IMR-90 (cell line): ENCODE results near the gene DPP6. TPM values are rescaled to one million over a fixed set of nuclear protein-coding genes. Genes with fewer than 3 reads are reported as not detected.

ENCODE experiments used
- ATAC-seq: fragments of 200-7000 bp; cut with Tn5 transposase; 2 replicates; pipeline ENCODE4 v1.9.1; 2020; ENCODE audit warnings: low read depth, mild to moderate bottlenecking, moderate library complexity
- BruUV-seq: library from RNA; stranded (reverse); fragments of 400-500 nt; replicated peaks from 2 replicates; lab custom pipeline; 2021; lab: Mats Ljungman, UMichigan
- CTCF ChIA-PET: fragments of 300-600 bp; formaldehyde crosslinking; extraction: SDS; loops from one replicate; lab custom pipeline; 2021; ENCODE audit warnings: antibody characterized with exemption; lab: Yijun Ruan, JAX
- POLR2A ChIA-PET: fragments of 300-600 bp; sonication (Branson Sonifier 250); formaldehyde crosslinking; loops from one replicate; lab custom pipeline; 2022; ENCODE audit warnings: antibody characterized with exemption; ENCODE audit not compliant: unreplicated experiment; lab: Charles Lee
- DNase-seq: peaks from one replicate; pipeline ENCODE4 v3.0.0; 2013
- H2AFZ ChIP-seq: replicated peaks from 2 replicates; pipeline ENCODE3; 2013; ENCODE audit warnings: low read length, mild to moderate bottlenecking; ENCODE audit not compliant: poor library complexity
- H2AK5ac ChIP-seq: 2 replicates; pipeline ENCODE4 v1.6.1; 2013; ENCODE audit warnings: low read depth, low read length, inconsistent platforms
- H2AK9ac ChIP-seq: replicated peaks from 2 replicates; pipeline ENCODE3; 2013; ENCODE audit warnings: mild to moderate bottlenecking, low read depth, low read length, moderate library complexity; ENCODE audit not compliant: poor library complexity
- H2BK120ac ChIP-seq: 2 replicates; pipeline ENCODE4 v1.6.1; 2013; ENCODE audit warnings: low read depth, low read length, inconsistent platforms
- H2BK15ac ChIP-seq: 3 replicates; pipeline ENCODE4 v1.6.1; 2013; ENCODE audit warnings: low read depth, low read length, inconsistent platforms
- H2BK20ac ChIP-seq: 2 replicates; pipeline ENCODE4 v1.6.1; 2013; ENCODE audit warnings: low read depth, mild to moderate bottlenecking, inconsistent platforms, low read length, moderate library complexity
- H2BK5ac ChIP-seq: 2 replicates; pipeline ENCODE4 v1.6.1; 2013; ENCODE audit warnings: mild to moderate bottlenecking, low read depth, low read length, inconsistent platforms; ENCODE audit not compliant: poor library complexity, severe bottlenecking
- H3K14ac ChIP-seq: replicated peaks from 2 replicates; pipeline ENCODE4 v1.6.1; 2013; ENCODE audit warnings: low read depth, low read length, inconsistent platforms
- H3K18ac ChIP-seq: 2 replicates; pipeline ENCODE4 v1.6.1; 2013; ENCODE audit warnings: low read depth, low read length, control low read depth
- H3K23ac ChIP-seq: 2 replicates; pipeline ENCODE4 v1.6.1; 2013; ENCODE audit warnings: low read depth, low read length, inconsistent platforms
- H3K27ac ChIP-seq: 2 replicates; pipeline ENCODE4 v1.5.1; 2013; ENCODE audit warnings: mild to moderate bottlenecking, control low read depth, low read length; ENCODE audit not compliant: insufficient read depth
- H3K27me3 ChIP-seq: 2 replicates; pipeline ENCODE4 v1.6.1; 2013; ENCODE audit warnings: low read length; ENCODE audit not compliant: control insufficient read depth, insufficient read depth
- H3K36me3 ChIP-seq: 2 replicates; pipeline ENCODE4 v1.6.1; 2013; ENCODE audit warnings: low read length, mixed read lengths; ENCODE audit not compliant: control insufficient read depth, insufficient read depth
- H3K4ac ChIP-seq: 2 replicates; pipeline ENCODE4 v1.6.1; 2013; ENCODE audit warnings: low read depth, low read length, inconsistent platforms
- H3K4me1 ChIP-seq: 2 replicates; pipeline ENCODE4 v1.6.1; 2013; ENCODE audit warnings: low read length, mixed read lengths; ENCODE audit not compliant: control insufficient read depth, insufficient read depth
- H3K4me2 ChIP-seq: 2 replicates; pipeline ENCODE4 v1.6.1; 2013; ENCODE audit warnings: low read depth, mild to moderate bottlenecking, control low read depth, low read length, moderate library complexity
- H3K4me3 ChIP-seq: 2 replicates; pipeline ENCODE4 v1.5.1; 2013; ENCODE audit warnings: low read depth, mild to moderate bottlenecking, control low read depth, low read length, moderate library complexity; ENCODE audit not compliant: insufficient read depth
- H3K56ac ChIP-seq: 2 replicates; pipeline ENCODE4 v1.6.1; 2013; ENCODE audit warnings: low read length, inconsistent platforms; ENCODE audit not compliant: insufficient read depth; ENCODE audit errors: extremely low read depth
- H3K79me1 ChIP-seq, 2 experiments: 2 replicates each; pipeline ENCODE4 v1.6.1; 2013; ENCODE audit warnings: low read length in 2 of 2, inconsistent platforms in 1 of 2, low read depth in 1 of 2
- H3K9ac ChIP-seq: 2 replicates; pipeline ENCODE4 v1.6.1; 2013; ENCODE audit warnings: low read depth, low read length, control low read depth
- H3K9me1 ChIP-seq: 2 replicates; pipeline ENCODE4 v1.6.1; 2013; ENCODE audit warnings: low read length, inconsistent platforms; ENCODE audit not compliant: insufficient read depth
- H3K9me3 ChIP-seq: 2 replicates; pipeline ENCODE4 v1.6.1; 2013; ENCODE audit warnings: low read length; ENCODE audit not compliant: control insufficient read depth, insufficient read depth
- H4K20me1 ChIP-seq: 2 replicates; pipeline ENCODE4 v1.6.1; 2013; ENCODE audit warnings: low read length, inconsistent platforms; ENCODE audit not compliant: insufficient read depth
- H4K5ac ChIP-seq: 2 replicates; pipeline ENCODE4 v1.6.1; 2013; ENCODE audit warnings: mild to moderate bottlenecking, low read depth, low read length, control low read depth
- H4K8ac ChIP-seq, 2 experiments: 2 replicates each; pipeline ENCODE4 v1.6.1; 2013; ENCODE audit warnings: low read depth in 2 of 2, low read length in 2 of 2, control low read depth in 1 of 2, inconsistent platforms in 1 of 2
- H4K91ac ChIP-seq: 2 replicates; pipeline ENCODE4 v1.6.1; 2013; ENCODE audit warnings: low read depth, low read length, inconsistent platforms; ENCODE audit not compliant: insufficient read depth
- BHLHE40 ChIP-seq: fragments of 150-350 bp; IDR thresholded peaks from 2 replicates; pipeline ENCODE4 v1.6.1; 2016; ENCODE audit warnings: mild to moderate bottlenecking, low read depth, low read length
- CEBPB ChIP-seq: IDR thresholded peaks from 2 replicates; pipeline ENCODE4 v1.6.1; 2012; ENCODE audit warnings: low read depth, low read length, improper control_type of control experiment
- CHD1 ChIP-seq: IDR thresholded peaks from 2 replicates; pipeline ENCODE4 v1.6.1; 2012; ENCODE audit warnings: low read depth, low read length, improper control_type of control experiment
- FOS ChIP-seq: fragments of 150-350 bp; IDR thresholded peaks from 2 replicates; pipeline ENCODE4 v1.6.1; 2016; ENCODE audit warnings: low read depth, low read length
- MAFK ChIP-seq: IDR thresholded peaks from 2 replicates; pipeline ENCODE4 v1.6.1; 2012; ENCODE audit warnings: low read depth, low read length, improper control_type of control experiment
- MAZ ChIP-seq: IDR thresholded peaks from 2 replicates; pipeline ENCODE4 v1.6.1; 2012; ENCODE audit warnings: low read depth, mild to moderate bottlenecking, low read length, improper control_type of control experiment, moderate library complexity, borderline replicate concordance
- MXI1 ChIP-seq: IDR thresholded peaks from 2 replicates; pipeline ENCODE4 v1.6.1; 2012; ENCODE audit warnings: low read depth, mild to moderate bottlenecking, low read length, moderate library complexity, borderline replicate concordance
- NFE2L2 ChIP-seq: fragments of 150-350 bp; IDR thresholded peaks from 2 replicates; pipeline ENCODE4 v1.6.1; 2016; ENCODE audit warnings: low read depth, mild to moderate bottlenecking, low read length
- POLR2A ChIP-seq: IDR thresholded peaks from 2 replicates; pipeline ENCODE4 v1.6.1; 2012; ENCODE audit warnings: mild to moderate bottlenecking, low read depth, low read length
- RAD21 ChIP-seq: IDR thresholded peaks from 2 replicates; pipeline ENCODE4 v1.6.1; 2012; ENCODE audit warnings: low read length, improper control_type of control experiment
- RCOR1 ChIP-seq: IDR thresholded peaks from 2 replicates; pipeline ENCODE4 v1.6.1; 2012; ENCODE audit warnings: mild to moderate bottlenecking, low read length, improper control_type of control experiment; ENCODE audit not compliant: insufficient replicate concordance
- RFX5 ChIP-seq: IDR thresholded peaks from 2 replicates; pipeline ENCODE4 v1.8.0; 2012; ENCODE audit warnings: low read depth, mild to moderate bottlenecking, low read length, moderate library complexity
- SMC3 ChIP-seq: fragments of 150-350 bp; IDR thresholded peaks from 2 replicates; pipeline ENCODE4 v1.6.1; 2016; ENCODE audit warnings: low read depth, mild to moderate bottlenecking, antibody characterized with exemption, low read length, moderate library complexity
- WGBS, 2 experiments: methylation state at CpG; one replicate each; pipeline versions ENCODE4 v1.1.5 to v1.1.7; 2013; ENCODE audit warnings: missing lambda C conversion rate in 2 of 2; ENCODE audit not compliant: insufficient read length in 1 of 2; ENCODE audit errors: extremely low coverage in 2 of 2; 5-methylcytosine and 5-hydroxymethylcytosine counted together
- dilution Hi-C: fragments of 300-500 bp; cut with HindIII; formaldehyde crosslinking; loops from one replicate; pipeline ENCODE4 v1.14.3; 2018; ENCODE audit warnings: low sequenced_read_pairs; ENCODE audit not compliant: unreplicated experiment
- in situ Hi-C: fragments of 300-500 bp; cut with MboI; formaldehyde crosslinking; loops from 3 replicates; pipeline ENCODE4 v1.14.3; 2019; ENCODE audit warnings: low sequenced_read_pairs, inconsistent platforms, mixed read lengths
- intact Hi-C: fragments of 100-400 bp; cut with micrococcal nuclease; formaldehyde crosslinking; loops from 2 replicates; pipeline ENCODE4 v1.10.0; 2022
- polyA plus RNA-seq, 3 experiments: library from polyadenylated mRNA; depleted of rRNA; stranded (reverse); fragments of >200 nt; gene quantifications; 2 replicates each; pipeline ENCODE4 v1.2.3, GENCODE V29; 2012; ENCODE audit warnings: low replicate concordance in 1 of 3
- total RNA-seq: library from RNA; depleted of rRNA; stranded (reverse); fragments of >200 nt; gene quantifications from 2 replicates; pipeline ENCODE4 v1.2.3, GENCODE V29; 2012
- TF ChIP-seq, protein P1 (sequence below): fragments of 150-350 bp; IDR thresholded peaks from 2 replicates; pipeline ENCODE4 v1.6.1; 2017; ENCODE audit warnings: mild to moderate bottlenecking, antibody characterized with exemption, low read length, low read depth
- TF ChIP-seq, protein P2 (sequence below): conservative IDR thresholded peaks from 2 replicates; pipeline ENCODE4 v1.5.1; 2012; ENCODE audit warnings: mild to moderate bottlenecking, low read depth, low read length, improper control_type of control experiment
- TF ChIP-seq, protein P3 (sequence below): fragments of 150-350 bp; IDR thresholded peaks from 2 replicates; pipeline ENCODE4 v1.6.1; 2016; ENCODE audit warnings: low read depth, mild to moderate bottlenecking, low read length, moderate library complexity, borderline replicate concordance

DPP6 gene
- total and polyA plus RNA-seq, 2 of the 4 experiments (the other 2 are of a cell fraction): not detected

DNA sequence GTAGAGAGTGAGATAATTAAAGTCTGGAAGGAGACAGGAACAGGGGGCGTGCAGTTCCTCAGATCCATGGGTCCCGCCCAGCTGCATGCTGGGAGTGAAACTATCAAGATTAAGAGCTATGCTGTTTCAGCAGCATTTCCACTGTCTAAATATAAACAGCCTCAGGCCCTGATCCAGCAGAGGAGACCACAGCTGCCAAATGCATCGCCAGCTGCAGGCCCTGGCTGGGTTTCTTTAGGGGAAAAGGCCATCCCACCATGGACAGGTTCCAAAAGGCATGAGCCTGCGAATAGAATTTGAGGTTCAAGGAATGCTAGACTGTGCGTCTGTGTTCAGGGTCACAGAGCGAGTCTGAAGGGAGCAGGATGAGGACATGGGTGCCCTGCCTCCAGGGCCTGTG is 539.3 kb downstream of the DPP6 start:
- POLR2A ChIA-PET: no interaction called here
- no peak overlapping the region for H2BK15ac ChIP-seq
- CTCF ChIA-PET: no interaction called here
- intact Hi-C loops (no loop called here), dilution Hi-C loops (no loop called here), in situ Hi-C loops (no loop called here)
- DNase-seq (no peak), ATAC-seq (no peak)
- H3K4me3 ChIP-seq: no peak overlapping the region
- H3K4ac ChIP-seq: no peak overlapping the region
- no peaks in the 10 kb centered on the region for H3K4me1 ChIP-seq
- H3K23ac ChIP-seq: no peak overlapping the region
- no peak overlapping the region for H3K27ac ChIP-seq
- no peaks in the 10 kb centered on the region for H3K79me1 ChIP-seq
- no peak overlapping the region for H3K14ac ChIP-seq
- H2BK20ac ChIP-seq: no peak overlapping the region
- peaks cover 45% of the 10 kb centered on the region for H3K9me3 ChIP-seq
- H2BK5ac ChIP-seq: no peak overlapping the region
- no peak overlapping the region for H3K4me2 ChIP-seq
- H3K36me3 ChIP-seq: no peaks in the 10 kb centered on the region
- H4K91ac ChIP-seq: no peak overlapping the region
- H3K9me1 ChIP-seq: no peaks in the 10 kb centered on the region
- H4K20me1 ChIP-seq: no peaks in the 10 kb centered on the region
- 0% methylated on average over 1 of the region's 6 CpGs; no CpG with 5 or more reads in 1 of the 2 experiments for whole genome bisulfite sequencing, 2 experiments
- no peak overlapping the region for H4K8ac ChIP-seq
- H3K9ac ChIP-seq: no peak overlapping the region
- H3K27me3 ChIP-seq: no peaks in the 10 kb centered on the region
- H2AK5ac ChIP-seq: no peak overlapping the region
- TF ChIP-seq POLR2A (no peak), BHLHE40 (no peak), CHD1 (no peak), RFX5 (no peak), SMC3 (no peak), NFE2L2 (no peak), MAZ (no peak), RCOR1 (no peak), RAD21 (no peak), MAFK (no peak), CEBPB (no peak), MXI1 (no peak), FOS (no peak)
- TF ChIP-seq, protein P1, sequence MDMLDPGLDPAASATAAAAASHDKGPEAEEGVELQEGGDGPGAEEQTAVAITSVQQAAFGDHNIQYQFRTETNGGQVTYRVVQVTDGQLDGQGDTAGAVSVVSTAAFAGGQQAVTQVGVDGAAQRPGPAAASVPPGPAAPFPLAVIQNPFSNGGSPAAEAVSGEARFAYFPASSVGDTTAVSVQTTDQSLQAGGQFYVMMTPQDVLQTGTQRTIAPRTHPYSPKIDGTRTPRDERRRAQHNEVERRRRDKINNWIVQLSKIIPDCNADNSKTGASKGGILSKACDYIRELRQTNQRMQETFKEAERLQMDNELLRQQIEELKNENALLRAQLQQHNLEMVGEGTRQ: no peak
- TF ChIP-seq, protein P2, sequence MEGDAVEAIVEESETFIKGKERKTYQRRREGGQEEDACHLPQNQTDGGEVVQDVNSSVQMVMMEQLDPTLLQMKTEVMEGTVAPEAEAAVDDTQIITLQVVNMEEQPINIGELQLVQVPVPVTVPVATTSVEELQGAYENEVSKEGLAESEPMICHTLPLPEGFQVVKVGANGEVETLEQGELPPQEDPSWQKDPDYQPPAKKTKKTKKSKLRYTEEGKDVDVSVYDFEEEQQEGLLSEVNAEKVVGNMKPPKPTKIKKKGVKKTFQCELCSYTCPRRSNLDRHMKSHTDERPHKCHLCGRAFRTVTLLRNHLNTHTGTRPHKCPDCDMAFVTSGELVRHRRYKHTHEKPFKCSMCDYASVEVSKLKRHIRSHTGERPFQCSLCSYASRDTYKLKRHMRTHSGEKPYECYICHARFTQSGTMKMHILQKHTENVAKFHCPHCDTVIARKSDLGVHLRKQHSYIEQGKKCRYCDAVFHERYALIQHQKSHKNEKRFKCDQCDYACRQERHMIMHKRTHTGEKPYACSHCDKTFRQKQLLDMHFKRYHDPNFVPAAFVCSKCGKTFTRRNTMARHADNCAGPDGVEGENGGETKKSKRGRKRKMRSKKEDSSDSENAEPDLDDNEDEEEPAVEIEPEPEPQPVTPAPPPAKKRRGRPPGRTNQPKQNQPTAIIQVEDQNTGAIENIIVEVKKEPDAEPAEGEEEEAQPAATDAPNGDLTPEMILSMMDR: no peak
- TF ChIP-seq, protein P3, sequence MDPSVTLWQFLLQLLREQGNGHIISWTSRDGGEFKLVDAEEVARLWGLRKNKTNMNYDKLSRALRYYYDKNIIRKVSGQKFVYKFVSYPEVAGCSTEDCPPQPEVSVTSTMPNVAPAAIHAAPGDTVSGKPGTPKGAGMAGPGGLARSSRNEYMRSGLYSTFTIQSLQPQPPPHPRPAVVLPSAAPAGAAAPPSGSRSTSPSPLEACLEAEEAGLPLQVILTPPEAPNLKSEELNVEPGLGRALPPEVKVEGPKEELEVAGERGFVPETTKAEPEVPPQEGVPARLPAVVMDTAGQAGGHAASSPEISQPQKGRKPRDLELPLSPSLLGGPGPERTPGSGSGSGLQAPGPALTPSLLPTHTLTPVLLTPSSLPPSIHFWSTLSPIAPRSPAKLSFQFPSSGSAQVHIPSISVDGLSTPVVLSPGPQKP: no peak
- H3K56ac ChIP-seq: no peak overlapping the region
- H2AK9ac ChIP-seq: no peak overlapping the region
- no peak overlapping the region for H2AFZ ChIP-seq
- no TSS peak for BruUV-seq
- no peak overlapping the region for H2BK120ac ChIP-seq
- H4K5ac ChIP-seq: no peak overlapping the region
- H3K18ac ChIP-seq: no peak overlapping the region
